K562 (cell line): ENCODE measurements around the gene ASPG. TPM values are rescaled to one million over a fixed set of nuclear protein-coding genes. Genes with fewer than 3 reads are reported as not detected.

Experiments used
- ATAC-seq: fragments of 200-7000 bp; cut with Tn5 transposase; 3 replicates; pipeline ENCODE4 v1.9.1; 2020; ENCODE audit warnings: moderate library complexity
- BruUV-seq: library from RNA; stranded (reverse); fragments of 400-500 nt; replicated peaks from 2 replicates; lab custom pipeline; 2021; lab: Mats Ljungman, UMichigan
- CTCF ChIA-PET: fragments of 300-600 bp; formaldehyde crosslinking; extraction: SDS; loops from one replicate; lab custom pipeline; 2021; ENCODE audit warnings: low intra/inter-chr PET ratio; lab: Yijun Ruan, JAX
- POLR2A ChIA-PET: fragments of 300-600, 350-650 bp; sonication (Branson Sonifier 250); formaldehyde crosslinking; extraction: SDS; loops from one replicate; lab custom pipeline; 2021; ENCODE audit warnings: antibody characterized with exemption, inconsistent platforms; lab: Yijun Ruan, JAX
- DNase-seq, 4 experiments: peaks; one replicate each; pipeline versions ENCODE4 v3.0.0 to v3.0.0-alpha.2; 2011 to 2018; ENCODE audit warnings: low spot score in 3 of 4, mixed read lengths in 3 of 4; ENCODE audit errors: extremely low read depth in 1 of 4
- FAIRE-seq: peaks from 2 replicates; lab custom pipeline; 2011; peaks lifted over from hg19 to GRCh38; lab: Jason Lieb, UNC
- H2AFZ ChIP-seq: 2 replicates; pipeline ENCODE4 v1.6.0; 2011; ENCODE audit warnings: low read depth, low read length, control low read depth, inconsistent platforms
- H3K27ac ChIP-seq: fragments of 200-600 bp; 3 replicates; pipeline ENCODE4 v1.8.0; 2011; ENCODE audit warnings: low read depth, mild to moderate bottlenecking, control low read depth, inconsistent platforms, low read length, moderate library complexity, mixed read lengths; ENCODE audit errors: extremely low read depth
- H3K27me3 ChIP-seq, 2 experiments: fragments of 300-600 bp in 1 of 2; 2 replicates in 1 of 2; 3 replicates in 1 of 2; pipeline versions ENCODE4 v1.6.0 to v1.8.0; 2011; ENCODE audit warnings: inconsistent platforms in 2 of 2, low read length in 2 of 2, mild to moderate bottlenecking in 1 of 2, mixed read lengths in 1 of 2, moderate library complexity in 1 of 2; ENCODE audit not compliant: control insufficient read depth in 2 of 2, insufficient read depth in 2 of 2
- H3K36me3 ChIP-seq: fragments of 300-600 bp; 3 replicates; pipeline ENCODE4 v1.8.0; 2011; ENCODE audit warnings: mild to moderate bottlenecking, low read length, inconsistent platforms; ENCODE audit not compliant: control insufficient read depth, insufficient read depth
- H3K4me1 ChIP-seq, 2 experiments: fragments of 200-600 bp in 1 of 2; replicated peaks in 1 of 2; 2 replicates in 1 of 2; 3 replicates in 1 of 2; pipeline versions ENCODE4 v1.5.1 to v1.8.0; 2011; ENCODE audit warnings: inconsistent platforms in 2 of 2, low read length in 2 of 2, mild to moderate bottlenecking in 1 of 2, mixed read lengths in 1 of 2, moderate library complexity in 1 of 2; ENCODE audit not compliant: control insufficient read depth in 2 of 2, insufficient read depth in 2 of 2
- H3K4me2 ChIP-seq: 2 replicates; pipeline ENCODE4 v1.6.1; 2011; ENCODE audit warnings: low read length, control low read depth, inconsistent platforms, mixed read lengths; ENCODE audit not compliant: insufficient read depth
- H3K4me3 ChIP-seq: fragments of 200-600 bp; sonication (generic), shearing (Covaris generic); 2 replicates; pipeline ENCODE4 v1.5.1; 2016; ENCODE audit warnings: control low read depth, inconsistent platforms
- H3K79me2 ChIP-seq: fragments of 200-600 bp; 3 replicates; pipeline ENCODE4 v1.8.0; 2011; ENCODE audit warnings: low read length, inconsistent platforms; ENCODE audit not compliant: control insufficient read depth, insufficient read depth
- H3K9ac ChIP-seq, 2 experiments: 2 replicates each; pipeline versions ENCODE4 v1.6.0 to v1.6.1; 2011; ENCODE audit warnings: low read depth in 2 of 2, low read length in 2 of 2, control low read depth in 1 of 2, inconsistent platforms in 1 of 2, mild to moderate bottlenecking in 1 of 2, mixed read lengths in 1 of 2; ENCODE audit not compliant: insufficient read depth in 1 of 2
- H3K9me1 ChIP-seq: one replicate; pipeline ENCODE4 v1.6.0; 2011; ENCODE audit warnings: inconsistent platforms, mild to moderate bottlenecking, low read length, moderate library complexity; ENCODE audit not compliant: control insufficient read depth, insufficient read depth
- H3K9me3 ChIP-seq: replicated peaks from 2 replicates; pipeline ENCODE4 v1.5.1; 2011; ENCODE audit warnings: low read depth, low read length, inconsistent platforms; ENCODE audit not compliant: control insufficient read depth, insufficient read depth
- H4K20me1 ChIP-seq: replicated peaks from 2 replicates; pipeline ENCODE4 v1.6.1; 2011; ENCODE audit warnings: low read length, inconsistent platforms, mixed read lengths; ENCODE audit not compliant: control insufficient read depth, insufficient read depth
- CBX5 ChIP-seq: IDR thresholded peaks from 2 replicates; pipeline ENCODE4 v1.6.1; 2014; ENCODE audit warnings: low read depth, borderline replicate concordance
- CHD1 ChIP-seq: fragments of 200-600 bp; sonication (generic); IDR thresholded peaks from one replicate; pipeline ENCODE4 v1.6.1; 2012; ENCODE audit warnings: mild to moderate bottlenecking, moderate library complexity, low read length, inconsistent platforms
- CHD2 ChIP-seq: IDR thresholded peaks from 2 replicates; pipeline ENCODE4 v1.6.1; 2011; ENCODE audit warnings: low read depth, low read length
- DLX4 ChIP-seq: fragments of 250-450 bp; sonication (Bioruptor Pico); IDR thresholded peaks from 2 replicates; pipeline ENCODE4 v1.6.1; 2021; ENCODE audit warnings: mild to moderate bottlenecking
- ETV6 ChIP-seq, 3 experiments: fragments of 150-350 bp in 1 of 3; sonication (generic) in 1 of 3; formaldehyde crosslinking in 1 of 3; IDR thresholded peaks; 2 replicates each; pipeline versions ENCODE4 v1.6.1 to v1.8.0; 2014 to 2022; ENCODE audit warnings: borderline replicate concordance in 2 of 3, low read depth in 2 of 3, antibody characterized with exemption in 1 of 3, low read length in 1 of 3, mild to moderate bottlenecking in 1 of 3, missing genetic modification reagents in 1 of 3
- GTF2E2 ChIP-seq: fragments of 200-800 bp; sonication (Bioruptor generic); IDR thresholded peaks from 2 replicates; pipeline ENCODE4 v1.6.1; 2016; ENCODE audit warnings: missing genetic modification characterization, missing compliant biosample characterization
- ILF3 ChIP-seq: fragments of 450-650 bp; IDR thresholded peaks from 2 replicates; pipeline ENCODE4 v1.6.1; 2018; ENCODE audit warnings: antibody characterized with exemption, mild to moderate bottlenecking, moderate library complexity, borderline replicate concordance
- KAT2B ChIP-seq: IDR thresholded peaks from one replicate; pipeline ENCODE4 v1.6.1; 2012; ENCODE audit warnings: low read depth, mild to moderate bottlenecking, control low read depth, inconsistent platforms, low read length, moderate library complexity
- MYNN ChIP-seq, 2 experiments: sonication (generic); formaldehyde crosslinking in 1 of 2; IDR thresholded peaks; 2 replicates each; pipeline versions ENCODE4 v1.5.0 to v1.6.1; 2016 to 2020; ENCODE audit warnings: antibody characterized with exemption in 1 of 2, missing genetic modification reagents in 1 of 2
- POU5F1 ChIP-seq: fragments of 150-350 bp; IDR thresholded peaks from 2 replicates; pipeline ENCODE4 v1.6.1; 2014; ENCODE audit warnings: borderline replicate concordance, low read length, low read depth, mild to moderate bottlenecking; ENCODE audit not compliant: partially characterized antibody
- RBM22 ChIP-seq: fragments of 200-400 bp; formaldehyde crosslinking; IDR thresholded peaks from 2 replicates; pipeline ENCODE4 v1.6.1; 2018; ENCODE audit warnings: low read length, low read depth; ENCODE audit not compliant: poor library complexity, severe bottlenecking
- RBM39 ChIP-seq: fragments of 200-400 bp; formaldehyde crosslinking; optimal IDR thresholded peaks from 2 replicates; pipeline ENCODE3; 2018; ENCODE audit warnings: low read depth, low read length
- SREBF2 ChIP-seq: sonication (generic); formaldehyde crosslinking; IDR thresholded peaks from 2 replicates; pipeline ENCODE4 v1.4.0; 2020; ENCODE audit warnings: mild to moderate bottlenecking, missing genetic modification reagents
- ZBTB2 ChIP-seq: fragments of 450-650 bp; IDR thresholded peaks from 2 replicates; pipeline ENCODE4 v1.6.1; 2016; ENCODE audit warnings: antibody characterized with exemption
- ZBTB9 ChIP-seq: fragments of 450-650 bp; formaldehyde crosslinking; IDR thresholded peaks from 2 replicates; pipeline ENCODE4 v1.4.0; 2020; ENCODE audit warnings: mild to moderate bottlenecking, moderate library complexity
- ZNF41 ChIP-seq: fragments of 250-450 bp; sonication (Bioruptor Pico); conservative IDR thresholded peaks from 2 replicates; pipeline ENCODE4 v1.4.0; 2020; ENCODE audit warnings: mild to moderate bottlenecking
- WGBS: fragments of 100-300 bp; shearing (Covaris generic); methylation state at CpG from one replicate; pipeline ENCODE4 v1.1.6; 2016; ENCODE audit warnings: low coverage, mixed read lengths; ENCODE audit not compliant: insufficient coverage; ENCODE audit errors: missing lambda C conversion rate; 5-methylcytosine and 5-hydroxymethylcytosine counted together
- in situ Hi-C: fragments of 300-500 bp; cut with MboI; formaldehyde crosslinking; loops from 4 replicates; pipeline ENCODE4 v1.15.0; 2018; ENCODE audit warnings: inconsistent platforms, mixed read lengths
- intact Hi-C: fragments of 100-400 bp; cut with micrococcal nuclease; formaldehyde crosslinking; loops from 2 replicates; pipeline ENCODE4 v1.14.2; 2022
- polyA plus RNA-seq, 8 experiments: library from polyadenylated mRNA; depleted of rRNA in 4 of 8; stranded (reverse) in 5 of 8; unstranded in 3 of 8; fragments of >200 nt; fragmentation: Nextera tagmentation in 2 of 8; fragmentation: Illumina TruSeq in 1 of 8; extraction: Ambion mirVana in 2 of 8; extraction: Trizol in 1 of 8; gene quantifications; 2 replicates each; pipeline versions ENCODE4 v1.2.1 to v1.2.3, GENCODE V29; 2011 to 2014; ENCODE audit warnings: inconsistent platforms in 1 of 8, missing spikeins in 1 of 8
- total RNA-seq, 7 experiments: library from RNA; depleted of rRNA in 6 of 7; stranded (reverse); fragments of >200 nt in 6 of 7; fragmentation: Illumina TruSeq in 2 of 7; extraction: Trizol in 2 of 7; gene quantifications; 2 replicates each; pipeline versions ENCODE4 v1.2.1 to v1.2.3, GENCODE V29; 2011 to 2021; ENCODE audit warnings: low replicate concordance in 1 of 7

The ASPG gene
- total and polyA plus RNA-seq, 9 of the 15 experiments (the other 6 are each of a cell fraction or from before 2014, with no cell fraction given) = 0.18 TPM; not detected in 8

DNA sequence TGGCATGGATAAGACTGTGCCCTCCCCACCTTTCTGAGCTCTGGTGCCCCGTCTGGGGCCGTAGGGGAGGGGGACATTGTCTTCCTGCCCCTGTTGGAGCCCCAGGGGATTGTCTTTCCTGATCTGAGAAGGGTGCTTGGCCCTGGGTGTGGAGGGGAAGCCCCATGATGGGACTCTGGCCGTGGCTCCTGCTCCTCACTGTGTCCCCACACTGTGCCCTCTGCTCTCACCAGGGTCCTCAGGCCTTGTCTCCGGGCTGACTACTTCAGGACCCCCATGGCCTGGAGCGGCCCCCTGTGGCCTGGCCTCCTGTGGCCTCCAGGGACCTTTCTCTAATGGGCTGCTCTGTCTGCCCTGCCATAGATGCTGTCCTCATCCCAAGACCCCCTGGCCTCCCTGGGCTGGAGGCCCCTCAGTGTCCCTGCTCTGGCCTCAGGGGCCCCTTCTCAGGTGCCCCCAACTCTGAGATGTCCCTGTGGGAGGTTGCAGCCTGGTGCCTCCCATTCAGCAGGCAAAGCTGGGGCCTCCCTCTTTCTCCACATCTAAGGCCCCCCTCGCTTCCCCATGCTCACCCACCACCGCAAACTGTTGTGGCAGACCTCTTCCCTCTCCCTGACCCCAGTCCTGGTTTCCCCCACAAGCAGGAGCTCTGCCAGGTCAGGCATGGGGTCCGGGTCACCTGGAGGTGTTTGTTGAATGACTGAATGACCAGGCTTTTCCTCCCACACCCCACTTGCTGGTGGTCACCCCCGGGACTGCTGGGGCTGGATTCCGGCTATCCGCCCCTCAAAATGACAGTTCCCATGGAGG lies 56.8 kb downstream of the ASPG start:
- ATAC-seq (no peak), FAIRE-seq (no peak), DNase-seq (no peak)
- H3K27ac ChIP-seq = no peak overlapping the region
- intact Hi-C loops = no loop called here
- no peaks in the 10 kb centered on the region for H3K9me1 ChIP-seq
- no peak overlapping the region for H3K4me3 ChIP-seq
- H3K79me2 ChIP-seq = no peaks in the 10 kb centered on the region
- H2AFZ ChIP-seq = no peak overlapping the region
- H3K4me2 ChIP-seq = no peak overlapping the region
- H3K9ac ChIP-seq = no peak overlapping the region
- H3K27me3 ChIP-seq = peaks cover 0 to 25% of the 10 kb centered on the region in 2 experiments; a peak in 2 of 5 replicates
- BruUV-seq = no TSS peak
- no peaks in the 10 kb centered on the region for H3K9me3 ChIP-seq
- no peaks in the 10 kb centered on the region for H4K20me1 ChIP-seq
- 0% methylated on average over 4 of the region's 11 CpGs for WGBS
- in situ Hi-C loops = no loop called here
- H3K4me1 ChIP-seq = 0 out of 5 replicates have a peak, but pooled peaks cover 0 to 4% of the 10 kb centered on the region in 2 experiments
- CTCF ChIA-PET = no interaction called here
- H3K36me3 ChIP-seq = no peaks in the 10 kb centered on the region
- POLR2A ChIA-PET = no interaction called here
- TF ChIP-seq CHD1 = no peak
- TF ChIP-seq ZBTB2 = no peak
- no peak for TF ChIP-seq RBM22
- no peak for TF ChIP-seq SREBF2 (CRISPR knock-in tag)
- TF ChIP-seq CHD2 = no peak
- no peak for TF ChIP-seq RBM39
- no peak for TF ChIP-seq ILF3
- TF ChIP-seq DLX4 (CRISPR knock-in tag) = no peak
- TF ChIP-seq ZNF41 (CRISPR knock-in tag) = no peak
- no peak for TF ChIP-seq ETV6 (IDR thresholded peaks at IDR 0.05; ENCODE audit: borderline replicate concordance in 1 of 2, low read depth in 2 of 2, low read length in 1 of 2)
- no peak for TF ChIP-seq ETV6 (CRISPR knock-in tag; IDR thresholded peaks at IDR 0.05; ENCODE audit: borderline replicate concordance)
- no peak for TF ChIP-seq POU5F1
- TF ChIP-seq GTF2E2 (tag) = no peak
- no peak for TF ChIP-seq KAT2B
- TF ChIP-seq MYNN (IDR thresholded peaks at IDR 0.05) = no peak
- TF ChIP-seq MYNN (CRISPR knock-in tag; IDR thresholded peaks at IDR 0.05) = no peak
- no peak for TF ChIP-seq CBX5
- TF ChIP-seq ZBTB9 (CRISPR knock-in tag) = no peak
